GM12892 (cell line): ENCODE measurements around the gene SEC14L1.

Experiments used
- POLR2A ChIP-seq: IDR thresholded peaks from 2 replicates; pipeline ENCODE4 v1.6.1; 2011; ENCODE audit warnings: low read depth, low read length, control low read depth
- POLR2AphosphoS5 ChIP-seq: IDR thresholded peaks from 2 replicates; pipeline ENCODE4 v1.6.1; 2011; ENCODE audit warnings: low read depth, low read length, control low read depth
- TAF1 ChIP-seq: IDR thresholded peaks from 2 replicates; pipeline ENCODE4 v1.6.1; 2011; ENCODE audit warnings: low read depth, mild to moderate bottlenecking, control low read depth, low read length, borderline replicate concordance

GRCh38 chr17:77147357-77147801, 6.6 kb downstream of the SEC14L1 start:
- TF ChIP-seq POLR2A: no peak
- TF ChIP-seq POLR2AphosphoS5: no peak
- TF ChIP-seq TAF1: no peak
